Neural cell (in vitro differentiated cells): ENCODE data around the gene PRR14. TPM values are rescaled to one million over a fixed set of nuclear protein-coding genes. Genes with fewer than 3 reads are reported as not detected.
"Not testable (repeated sequence)": the region's sequence is repeated elsewhere in the genome, so short reads cannot be mapped to it uniquely, and the experiment has no call there.

Source experiments
- H2AFZ ChIP-seq: fragments of 200-600, 300-800 bp; sonication (generic), shearing (Covaris generic); 2 replicates; pipeline ENCODE4 v1.6.0; 2014; ENCODE audit warnings: low read depth, mild to moderate bottlenecking, antibody characterized with exemption, low read length, moderate library complexity
- H3F3A ChIP-seq: fragments of 200-600 bp; shearing (Covaris generic); 2 replicates; pipeline ENCODE4 v1.6.1; 2016; ENCODE audit warnings: mild to moderate bottlenecking, moderate library complexity, mixed read lengths, antibody characterized with exemption, low read length; ENCODE audit not compliant: insufficient read depth, poor library complexity, severe bottlenecking
- H3K27ac ChIP-seq: fragments of 200-600, 300-800 bp; sonication (generic), shearing (Covaris generic); 2 replicates; pipeline ENCODE4 v1.5.1; 2014; ENCODE audit warnings: mild to moderate bottlenecking, low read length, moderate library complexity
- H3K27me3 ChIP-seq: fragments of 300-800, 200-600 bp; sonication (generic), shearing (Covaris generic); 2 replicates; pipeline ENCODE4 v1.6.0; 2014; ENCODE audit warnings: mild to moderate bottlenecking, low read depth, low read length, moderate library complexity; ENCODE audit not compliant: insufficient read depth
- H3K36me3 ChIP-seq: fragments of 300-800, 200-600 bp; sonication (generic), shearing (Covaris generic); 2 replicates; pipeline ENCODE4 v1.5.1; 2014; ENCODE audit warnings: mild to moderate bottlenecking, antibody characterized with exemption, low read length, moderate library complexity; ENCODE audit not compliant: insufficient read depth
- H3K4me2 ChIP-seq: fragments of 300-800, 200-600 bp; sonication (generic), shearing (Covaris generic); 2 replicates; pipeline ENCODE4 v1.6.0; 2014; ENCODE audit warnings: mild to moderate bottlenecking, low read length
- H3K4me3 ChIP-seq: fragments of 300-800, 200-600 bp; sonication (generic), shearing (Covaris generic); 2 replicates; pipeline ENCODE4 v1.5.1; 2014; ENCODE audit warnings: mild to moderate bottlenecking, low read length, moderate library complexity
- H3K79me2 ChIP-seq: fragments of 200-600 bp; shearing (Covaris generic); replicated peaks from 2 replicates; pipeline ENCODE4 v1.6.0; 2014; ENCODE audit warnings: mild to moderate bottlenecking, low read length, moderate library complexity; ENCODE audit not compliant: insufficient read depth
- H3K9ac ChIP-seq: fragments of 300-800, 200-600 bp; sonication (generic), shearing (Covaris generic); 2 replicates; pipeline ENCODE4 v1.6.1; 2016; ENCODE audit warnings: mild to moderate bottlenecking, low read length, mixed read lengths
- H3K9me2 ChIP-seq: fragments of 200-600 bp; shearing (Covaris generic); 2 replicates; pipeline ENCODE4 v1.6.1; 2016; ENCODE audit warnings: mild to moderate bottlenecking, low read length, mixed read lengths; ENCODE audit not compliant: insufficient read depth
- H3K9me3 ChIP-seq: fragments of 200-600, 300-800 bp; sonication (generic), shearing (Covaris generic); 2 replicates; pipeline ENCODE4 v1.6.1; 2016; ENCODE audit warnings: mild to moderate bottlenecking, mixed run types, low read length, moderate library complexity, mixed read lengths
- H4K20me1 ChIP-seq: fragments of 200-600 bp; shearing (Covaris generic); 2 replicates; pipeline ENCODE4 v1.6.1; 2016; ENCODE audit warnings: mild to moderate bottlenecking, mixed run types; ENCODE audit not compliant: insufficient read depth
- CTCF ChIP-seq: fragments of 450-650 bp; IDR thresholded peaks from 2 replicates; pipeline ENCODE4 v1.5.1; 2014; ENCODE audit warnings: antibody characterized with exemption, mild to moderate bottlenecking, moderate library complexity; ENCODE audit not compliant: poor library complexity, severe bottlenecking
- EP300 ChIP-seq: fragments of 450-650 bp; conservative IDR thresholded peaks from 2 replicates; pipeline ENCODE4 v1.6.1; 2014; ENCODE audit warnings: antibody characterized with exemption, mild to moderate bottlenecking, moderate library complexity; ENCODE audit not compliant: poor library complexity, severe bottlenecking
- EZH2 ChIP-seq: fragments of 200-600, 300-800 bp; shearing (Covaris generic), sonication (generic); IDR thresholded peaks from 2 replicates; pipeline ENCODE4 v1.6.1; 2014; ENCODE audit warnings: antibody characterized with exemption, low read length, borderline replicate concordance, mild to moderate bottlenecking; ENCODE audit not compliant: insufficient read depth, poor library complexity, severe bottlenecking
- MXI1 ChIP-seq: fragments of 450-650 bp; conservative IDR thresholded peaks from 2 replicates; pipeline ENCODE4 v1.6.1; 2014; ENCODE audit warnings: antibody characterized with exemption, mild to moderate bottlenecking; ENCODE audit not compliant: poor library complexity, severe bottlenecking
- POLR2AphosphoS5 ChIP-seq: IDR thresholded peaks from 2 replicates; pipeline ENCODE4 v1.6.1; 2012
- RAD21 ChIP-seq: fragments of 450-650 bp; conservative IDR thresholded peaks from 2 replicates; pipeline ENCODE4 v1.6.1; 2014; ENCODE audit warnings: antibody characterized with exemption, mild to moderate bottlenecking, moderate library complexity
- REST ChIP-seq: IDR thresholded peaks from 2 replicates; pipeline ENCODE4 v1.6.1; 2012; ENCODE audit warnings: borderline replicate concordance
- SMC3 ChIP-seq: fragments of 450-650 bp; conservative IDR thresholded peaks from 2 replicates; pipeline ENCODE4 v1.6.1; 2014; ENCODE audit warnings: antibody characterized with exemption, mild to moderate bottlenecking, moderate library complexity; ENCODE audit not compliant: poor library complexity
- TAF1 ChIP-seq: IDR thresholded peaks from 2 replicates; pipeline ENCODE4 v1.6.1; 2012; ENCODE audit warnings: low read depth
- polyA plus RNA-seq: library from polyadenylated mRNA; depleted of rRNA; stranded (reverse); fragments of >200 nt; gene quantifications from 2 replicates; pipeline ENCODE4 v1.2.3, GENCODE V29; 2014

The PRR14 gene
- polyA plus RNA-seq, 1 donor from 2014 or later, result 23.3 TPM

GRCh38 chr16:30626236-30626635 is 24.5 kb upstream of the PRR14 start:
- no peaks in the 10 kb centered on the region for H3F3A ChIP-seq
- no peaks in the 10 kb centered on the region for H3K9me3 ChIP-seq
- H3K27me3 ChIP-seq, result no peaks in the 10 kb centered on the region
- H3K27ac ChIP-seq, result no peak overlapping the region
- no peak overlapping the region for H3K4me3 ChIP-seq
- H3K4me2 ChIP-seq, result no peak overlapping the region
- H3K36me3 ChIP-seq, result no peaks in the 10 kb centered on the region
- no peaks in the 10 kb centered on the region for H3K9me2 ChIP-seq
- H3K79me2 ChIP-seq, result no peaks in the 10 kb centered on the region
- no peak overlapping the region for H3K9ac ChIP-seq
- TF ChIP-seq POLR2AphosphoS5 (no peak), SMC3 (no peak), MXI1 (no peak), EP300 (no peak), RAD21 (no peak), EZH2 (no peak), REST (no peak), TAF1 (no peak), CTCF (no peak)
- no peaks in the 10 kb centered on the region for H4K20me1 ChIP-seq
- no peak overlapping the region for H2AFZ ChIP-seq

DNA sequence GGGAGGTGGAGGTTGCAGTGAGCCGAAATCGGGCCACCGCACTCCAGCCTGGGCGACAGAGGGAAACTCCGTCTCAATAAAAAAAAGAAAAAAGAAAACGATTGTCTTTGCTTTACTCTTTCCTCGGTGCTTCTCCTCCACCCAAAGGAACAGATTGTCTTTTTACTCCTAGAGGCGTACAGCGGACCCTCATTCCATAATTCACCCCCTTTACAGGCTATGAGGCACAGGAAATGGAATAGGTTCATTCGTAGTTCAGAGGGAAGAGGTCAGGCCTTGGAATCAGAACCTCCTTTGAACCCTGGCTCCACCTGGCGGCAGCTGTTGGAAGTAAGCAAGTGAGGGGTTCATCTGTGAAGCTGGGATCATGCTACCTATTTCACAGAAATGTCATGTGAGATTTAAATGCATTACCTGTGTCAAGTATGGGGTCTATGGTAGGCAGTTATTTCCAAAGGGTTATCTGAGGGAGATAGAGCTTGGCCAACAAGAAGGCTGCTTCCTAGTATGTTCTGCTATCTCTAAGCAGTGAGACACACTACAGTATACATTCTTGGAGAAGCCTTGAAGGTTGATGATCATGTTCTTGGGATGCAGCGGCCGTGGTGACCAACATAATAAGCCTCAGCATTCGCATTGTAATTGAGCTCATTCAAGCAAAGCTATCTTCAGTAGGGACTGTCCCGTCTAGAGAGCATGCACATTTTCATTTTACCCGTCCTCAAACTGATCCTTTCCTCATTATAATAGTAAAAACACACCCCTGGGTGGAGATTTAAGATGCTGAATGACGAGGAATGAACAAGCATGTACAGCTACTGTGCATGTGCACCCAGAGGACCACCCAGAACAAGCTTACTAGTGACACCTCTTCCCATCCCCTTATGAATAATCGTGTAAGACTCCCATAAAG is 21.9 kb upstream of the PRR14 start:
- Histone ChIP-seq H3K36me3 (no peaks in the 10 kb centered on the region), H3K9ac (no peak overlapping the region), H3K27ac (no peak overlapping the region), H3F3A (no peaks in the 10 kb centered on the region), H3K9me2 (no peaks in the 10 kb centered on the region), H3K79me2 (no peaks in the 10 kb centered on the region), H3K9me3 (no peaks in the 10 kb centered on the region), H3K4me2 (no peak overlapping the region), H3K27me3 (no peaks in the 10 kb centered on the region), H3K4me3 (no peak overlapping the region), H4K20me1 (no peaks in the 10 kb centered on the region), H2AFZ (peak overlapping the region; percentile 19)
- TF ChIP-seq SMC3, result peak; percentile 93
- TF ChIP-seq EZH2, result no peak
- no peak for TF ChIP-seq POLR2AphosphoS5
- TF ChIP-seq REST, result peak; percentile 32
- TF ChIP-seq CTCF, result peak; percentile 92
- no peak for TF ChIP-seq MXI1
- no peak for TF ChIP-seq EP300
- peak; percentile 86 for TF ChIP-seq RAD21
- no peak for TF ChIP-seq TAF1

GRCh38 chr16:30632454-30632853 is 18.3 kb upstream of the PRR14 start:
- H3F3A ChIP-seq, H3K9ac ChIP-seq, H3K9me2 ChIP-seq, H3K4me3 ChIP-seq, H3K27ac ChIP-seq, H4K20me1 ChIP-seq, H3K4me2 ChIP-seq, H3K36me3 ChIP-seq, H3K9me3 ChIP-seq, H3K79me2 ChIP-seq, H3K27me3 ChIP-seq, H2AFZ ChIP-seq: not testable (repeated sequence)
